Tibial artery (tissue), 4 donors: ENCODE data around the gene NIP7.
A peak's percentile ranks its signal among the peaks of the same experiment; 100 is the strongest.

Source experiments
- DNase-seq, 2 donors: peaks; one replicate each; pipeline ENCODE4 v3.0.0-alpha.2; 2019
- H3K27ac ChIP-seq, 2 donors: fragments of 200-600 bp; sonication (generic) in 1 of 2; 1 replicate in 1 of 2; 2 replicates in 1 of 2; pipeline ENCODE4 v1.5.1; 2018 to 2019; ENCODE audit warnings: mild to moderate bottlenecking in 1 of 2
- H3K27me3 ChIP-seq, 2 donors: fragments of 200-600 bp; sonication (generic) in 1 of 2; one replicate each; pipeline versions ENCODE4 v1.5.1 to v1.6.0; 2016 to 2019
- H3K36me3 ChIP-seq, 3 donors: fragments of 200-600 bp; sonication (generic) in 2 of 3; one replicate each; pipeline ENCODE4 v1.5.1; 2016 to 2019; ENCODE audit warnings: mild to moderate bottlenecking in 2 of 3
- H3K4me1 ChIP-seq, 4 donors: fragments of 200-600 bp; sonication (generic) in 2 of 4; 1 replicate in 3 of 4; 2 replicates in 1 of 4; pipeline ENCODE4 v1.5.1; 2016 to 2019
- H3K4me3 ChIP-seq, 2 donors: fragments of 200-600 bp; sonication (generic) in 1 of 2; 1 replicate in 1 of 2; 2 replicates in 1 of 2; pipeline ENCODE4 v1.5.1; 2018 to 2019; ENCODE audit warnings: mild to moderate bottlenecking in 2 of 2
- H3K9me3 ChIP-seq, 3 donors: fragments of 200-600 bp; sonication (generic) in 1 of 3; one replicate each; pipeline ENCODE4 v1.5.1; 2016 to 2019
- CTCF ChIP-seq, 2 experiments: fragments of 200-600 bp in 1 of 2; fragments of 450-650 bp in 1 of 2; IDR thresholded peaks; one replicate each; pipeline ENCODE4 v1.5.1; 2017 to 2019; ENCODE audit warnings: antibody characterized with exemption in 2 of 2, mild to moderate bottlenecking in 1 of 2, moderate library complexity in 1 of 2
- intact Hi-C: fragments of 100-400 bp; cut with DNase I; formaldehyde crosslinking; loops from one replicate; pipeline ENCODE4 v1.15.0; 2023; ENCODE audit warnings: low total_unique reads

NIP7 gene

GRCh38 chr16:69338557-69339288 is 849 bp upstream of the NIP7 start:
- no peak for TF ChIP-seq CTCF (IDR thresholded peaks at IDR 0.05)
- no peaks in the 10 kb centered on the region for H3K27me3 ChIP-seq
- peaks cover 0 to 27% (median 26%) of the 10 kb centered on the region in 4 donors for H3K4me1 ChIP-seq
- DNase-seq, result peak in 1 of 2 donors; percentile 46
- H3K36me3 ChIP-seq, result peaks cover 37 to 50% (median 44%) of the 10 kb centered on the region in 3 donors
- intact Hi-C loops, result loop anchor here (10.0 kb wide), 1 partner anchor 804 kb away; the partner anchor contains the start of gene ZFP90
- H3K27ac ChIP-seq, result peak overlapping the region; percentile 87 to 95
- peak overlapping the region; percentile 70 to 88 for H3K4me3 ChIP-seq
- no peaks in the 10 kb centered on the region for H3K9me3 ChIP-seq

DNA sequence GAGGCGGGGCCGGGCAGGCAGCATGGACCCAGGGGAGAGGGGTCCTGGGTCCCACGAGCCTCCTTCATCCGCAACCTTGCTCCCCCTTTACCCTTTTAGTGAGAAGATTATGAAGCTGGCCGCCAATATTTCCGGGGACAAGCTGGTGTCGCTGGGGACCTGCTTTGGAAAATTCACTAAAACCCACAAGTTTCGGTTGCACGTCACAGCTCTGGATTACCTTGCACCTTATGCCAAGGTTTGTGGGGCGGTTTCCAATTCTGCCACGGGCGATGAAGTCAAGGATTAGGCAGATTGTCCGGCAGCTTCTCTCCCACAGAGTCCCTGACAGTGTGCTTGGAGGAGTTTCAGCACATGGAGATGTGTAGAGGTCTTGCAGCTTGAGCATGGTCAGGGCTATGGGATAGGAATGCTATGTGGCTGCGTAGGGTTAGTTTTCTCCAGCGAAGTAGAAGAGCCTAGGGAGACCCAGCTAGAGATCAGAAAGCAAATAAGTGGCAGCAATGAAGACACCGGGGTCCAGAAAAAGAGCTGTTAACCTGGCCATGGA is 598 bp downstream of the NIP7 start:
- no peak for DNase-seq
- Histone ChIP-seq H3K4me1 (peaks cover 0 to 27% (median 24%) of the 10 kb centered on the region in 4 donors), H3K27me3 (no peaks in the 10 kb centered on the region), H3K4me3 (peak overlapping the region; percentile 70 to 88), H3K9me3 (no peaks in the 10 kb centered on the region), H3K27ac (peak overlapping the region; percentile 87 to 95), H3K36me3 (peaks cover 22 to 46% (median 35%) of the 10 kb centered on the region in 3 donors)
- TF ChIP-seq CTCF (IDR thresholded peaks at IDR 0.05), result no peak
- intact Hi-C loops, result no loop called here

- Histone ChIP-seq H3K27me3 (no peaks in the 10 kb centered on the region), H3K27ac (no peak overlapping the region), H3K36me3 (peaks cover 9 to 43% (median 25%) of the 10 kb centered on the region in 3 donors), H3K4me1 (peaks cover 0 to 11% (median 9%) of the 10 kb centered on the region in 4 donors), H3K4me3 (no peak overlapping the region), H3K9me3 (no peaks in the 10 kb centered on the region)
- DNase-seq, result no peak
- TF ChIP-seq CTCF (IDR thresholded peaks at IDR 0.05), result no peak
- intact Hi-C loops, result no loop called here
Observed at GRCh38 chr16:69344171-69344570, 4.6 kb downstream of the NIP7 start.

DNA sequence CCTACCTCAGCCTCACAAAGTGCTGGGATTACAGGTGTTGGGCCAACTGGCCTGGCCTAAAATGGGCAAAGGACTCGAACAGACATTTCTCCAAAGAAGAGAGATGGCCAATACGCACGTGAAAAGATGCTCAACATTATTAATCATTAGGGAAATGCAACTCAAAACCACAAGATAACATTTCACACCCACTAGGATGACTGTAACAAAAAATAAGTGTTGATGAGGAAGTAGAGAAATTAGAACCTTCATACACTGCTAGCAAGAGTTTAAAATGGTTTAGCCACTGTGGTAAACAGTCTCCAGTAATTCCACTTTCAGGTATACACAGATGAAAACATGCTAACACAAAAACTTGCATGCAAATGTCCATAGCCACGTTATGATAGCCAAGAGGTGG is 6.4 kb downstream of the NIP7 start:
- H3K27me3 ChIP-seq, result no peaks in the 10 kb centered on the region
- H3K4me3 ChIP-seq, result no peak overlapping the region
- H3K4me1 ChIP-seq, result peaks cover 0 to under 1% (median 0%) of the 10 kb centered on the region in 4 donors
- DNase-seq, result no peak
- TF ChIP-seq CTCF (IDR thresholded peaks at IDR 0.05), result no peak
- peaks cover 9 to 56% (median 29%) of the 10 kb centered on the region in 3 donors for H3K36me3 ChIP-seq
- H3K27ac ChIP-seq, result no peak overlapping the region
- H3K9me3 ChIP-seq, result no peaks in the 10 kb centered on the region
- intact Hi-C loops, result no loop called here

- no peaks in the 10 kb centered on the region for H3K27me3 ChIP-seq
- no peaks in the 10 kb centered on the region for H3K4me1 ChIP-seq
- TF ChIP-seq CTCF (IDR thresholded peaks at IDR 0.05), result no peak
- H3K27ac ChIP-seq, result no peak overlapping the region
- no peak for DNase-seq
- intact Hi-C loops, result no loop called here
- peaks cover 2 to 54% (median 21%) of the 10 kb centered on the region in 3 donors for H3K36me3 ChIP-seq
- no peaks in the 10 kb centered on the region for H3K9me3 ChIP-seq
- H3K4me3 ChIP-seq, result no peak overlapping the region
Observed at GRCh38 chr16:69346683-69347082, 7.1 kb downstream of the NIP7 start.
